ENCODE results near the gene MBNL1. TPM values are rescaled to one million over a fixed set of nuclear protein-coding genes. Genes with fewer than 3 reads are reported as not detected.

MBNL1 gene
- total RNA-seq, 1 donor from 2014 or later, result 172 TPM

DNA sequence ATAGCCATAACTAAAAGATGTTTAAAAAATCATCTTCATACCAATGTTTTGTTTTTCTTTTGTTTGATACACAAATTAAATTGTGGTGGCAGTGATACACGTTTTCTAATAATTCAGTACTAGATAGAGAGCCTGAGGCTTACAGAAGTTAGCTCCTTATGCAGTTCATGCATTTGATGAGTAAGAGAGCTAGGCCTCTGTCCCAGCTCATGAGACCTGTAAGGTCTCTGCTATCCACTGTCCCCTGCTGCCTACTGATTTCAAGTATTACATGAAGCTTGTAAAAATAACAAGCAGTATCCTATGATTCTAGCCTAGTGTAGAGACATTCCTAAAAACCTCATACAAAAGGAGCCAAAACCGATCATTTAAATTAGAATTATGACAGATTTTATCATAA lies 144.5 kb downstream of the MBNL1 start:
- TF ChIP-seq, protein P1, sequence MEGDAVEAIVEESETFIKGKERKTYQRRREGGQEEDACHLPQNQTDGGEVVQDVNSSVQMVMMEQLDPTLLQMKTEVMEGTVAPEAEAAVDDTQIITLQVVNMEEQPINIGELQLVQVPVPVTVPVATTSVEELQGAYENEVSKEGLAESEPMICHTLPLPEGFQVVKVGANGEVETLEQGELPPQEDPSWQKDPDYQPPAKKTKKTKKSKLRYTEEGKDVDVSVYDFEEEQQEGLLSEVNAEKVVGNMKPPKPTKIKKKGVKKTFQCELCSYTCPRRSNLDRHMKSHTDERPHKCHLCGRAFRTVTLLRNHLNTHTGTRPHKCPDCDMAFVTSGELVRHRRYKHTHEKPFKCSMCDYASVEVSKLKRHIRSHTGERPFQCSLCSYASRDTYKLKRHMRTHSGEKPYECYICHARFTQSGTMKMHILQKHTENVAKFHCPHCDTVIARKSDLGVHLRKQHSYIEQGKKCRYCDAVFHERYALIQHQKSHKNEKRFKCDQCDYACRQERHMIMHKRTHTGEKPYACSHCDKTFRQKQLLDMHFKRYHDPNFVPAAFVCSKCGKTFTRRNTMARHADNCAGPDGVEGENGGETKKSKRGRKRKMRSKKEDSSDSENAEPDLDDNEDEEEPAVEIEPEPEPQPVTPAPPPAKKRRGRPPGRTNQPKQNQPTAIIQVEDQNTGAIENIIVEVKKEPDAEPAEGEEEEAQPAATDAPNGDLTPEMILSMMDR (IDR thresholded peaks at IDR 0.05; ENCODE audit: borderline replicate concordance), result no peak
- Histone ChIP-seq H3K4me1 (peaks cover 88% of the 10 kb centered on the region), H3K9me3 (replicated peaks) (no peaks in the 10 kb centered on the region), H3K27ac (replicated peaks) (peak overlapping the region; percentile 31), H3K4me3 (no peak overlapping the region), H3K27me3 (ENCODE audit: low read depth) (no peaks in the 10 kb centered on the region), H3K36me3 (peaks cover 25% of the 10 kb centered on the region)
- no peak for DNase-seq
- intact Hi-C loops (cut with micrococcal nuclease), result no loop called here

DNA sequence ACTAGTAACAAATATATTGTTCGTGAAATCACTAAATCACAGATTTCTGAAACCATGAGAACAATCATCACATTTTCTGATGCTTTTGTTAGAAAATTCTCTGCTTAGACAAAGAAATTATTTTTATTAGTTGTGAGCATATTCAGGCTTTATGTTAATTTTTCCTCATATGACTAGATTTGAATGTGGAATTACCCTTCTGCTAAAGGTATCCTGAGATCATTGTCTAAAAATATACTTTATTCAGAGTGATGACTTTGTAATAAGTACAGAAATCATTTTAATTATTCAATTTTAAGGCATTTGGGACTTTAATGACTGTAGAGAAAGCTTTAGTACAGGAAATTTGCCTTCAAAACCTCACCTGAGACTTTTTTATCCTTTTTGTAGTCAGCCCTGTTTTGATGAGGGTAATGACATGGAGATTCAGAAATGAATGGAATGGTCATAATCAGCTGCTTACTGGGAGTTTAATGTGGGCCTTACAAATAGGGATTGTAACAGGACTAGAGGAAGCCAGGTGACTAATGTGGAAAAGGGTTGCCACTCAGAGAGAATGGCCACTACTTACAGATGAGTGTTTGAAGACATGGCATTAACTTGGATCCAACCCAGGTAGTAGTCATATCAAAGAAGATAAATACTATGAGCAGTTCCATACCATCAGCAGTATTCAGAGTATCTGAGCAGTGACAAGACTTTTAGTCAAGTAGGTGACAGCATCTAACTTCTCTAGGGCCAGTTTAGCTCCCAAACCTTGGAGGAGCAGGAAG lies 148.3 kb downstream of the MBNL1 start:
- Histone ChIP-seq H3K4me1 (peaks cover 55% of the 10 kb centered on the region), H3K36me3 (peaks cover 58% of the 10 kb centered on the region)
- intact Hi-C loops (cut with micrococcal nuclease), result no loop called here

DNA sequence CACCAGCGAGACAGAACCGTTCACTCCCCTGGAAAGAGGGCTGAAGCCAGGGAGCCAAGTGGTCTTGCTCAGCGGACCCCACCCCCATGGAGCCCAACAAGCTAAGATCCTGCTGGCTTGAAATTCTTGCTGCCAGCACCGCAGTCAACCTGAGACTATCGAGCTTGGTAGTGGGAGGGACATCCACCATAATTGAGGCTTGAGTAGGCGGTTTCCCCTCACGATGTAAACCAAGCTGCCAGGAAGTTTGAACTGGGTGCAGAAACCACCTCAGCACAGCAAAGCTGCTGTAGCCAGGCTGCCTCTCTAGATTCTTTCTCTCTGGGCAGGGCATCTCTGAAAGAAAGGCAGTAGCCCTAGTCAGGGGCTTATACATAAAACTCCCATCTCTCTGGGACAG lies 151.0 kb downstream of the MBNL1 start:
- Histone ChIP-seq H3K27ac (replicated peaks) (no peak overlapping the region), H3K27me3 (ENCODE audit: low read depth) (no peaks in the 10 kb centered on the region), H3K9me3 (replicated peaks) (no peaks in the 10 kb centered on the region), H3K4me1 (peaks cover 29% of the 10 kb centered on the region), H3K4me3 (no peak overlapping the region), H3K36me3 (peaks cover 57% of the 10 kb centered on the region)
- intact Hi-C loops (cut with micrococcal nuclease), result no loop called here
- TF ChIP-seq, protein P1 (IDR thresholded peaks at IDR 0.05; ENCODE audit: borderline replicate concordance), result no peak
- DNase-seq, result no peak

More for the DNA sequence above, 148.3 kb downstream of the MBNL1 start:
- Histone ChIP-seq H3K27me3 (ENCODE audit: low read depth) (no peaks in the 10 kb centered on the region), H3K27ac (replicated peaks) (peak overlapping the region; percentile 42), H3K4me3 (no peak overlapping the region), H3K9me3 (replicated peaks) (no peaks in the 10 kb centered on the region)
- TF ChIP-seq, protein P1 (IDR thresholded peaks at IDR 0.05; ENCODE audit: borderline replicate concordance), result no peak
- no peak for DNase-seq

DNA sequence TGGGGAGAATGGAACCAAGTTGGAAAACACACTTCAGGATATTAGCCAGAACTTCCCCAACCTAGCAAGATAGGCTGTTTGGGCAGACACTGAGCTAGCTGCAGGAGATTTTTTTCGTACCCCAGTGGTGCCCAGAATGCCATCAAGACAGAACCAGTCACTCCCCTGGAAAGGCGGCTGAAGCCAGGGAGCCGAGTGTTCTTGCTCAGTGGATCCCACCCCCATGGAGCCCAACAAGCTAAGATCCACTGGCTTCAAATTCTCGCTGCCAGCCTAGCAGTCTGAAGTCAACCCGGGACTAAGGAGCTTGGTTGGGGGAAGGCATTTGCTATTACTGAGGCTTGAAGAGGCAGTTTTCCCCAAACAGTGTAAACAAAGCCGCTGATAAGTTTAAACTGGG lies 152.4 kb downstream of the MBNL1 start:
- H3K4me3 ChIP-seq, result no peak overlapping the region
- no peak for DNase-seq
- peaks cover 17% of the 10 kb centered on the region for H3K4me1 ChIP-seq
- intact Hi-C loops (cut with micrococcal nuclease), result no loop called here
- no peaks in the 10 kb centered on the region for H3K27me3 ChIP-seq (ENCODE audit: low read depth)
- no peak overlapping the region for H3K27ac ChIP-seq (replicated peaks)
- no peaks in the 10 kb centered on the region for H3K9me3 ChIP-seq (replicated peaks)
- TF ChIP-seq, protein P1 (IDR thresholded peaks at IDR 0.05; ENCODE audit: borderline replicate concordance), result no peak
- peaks cover 43% of the 10 kb centered on the region for H3K36me3 ChIP-seq

DNA sequence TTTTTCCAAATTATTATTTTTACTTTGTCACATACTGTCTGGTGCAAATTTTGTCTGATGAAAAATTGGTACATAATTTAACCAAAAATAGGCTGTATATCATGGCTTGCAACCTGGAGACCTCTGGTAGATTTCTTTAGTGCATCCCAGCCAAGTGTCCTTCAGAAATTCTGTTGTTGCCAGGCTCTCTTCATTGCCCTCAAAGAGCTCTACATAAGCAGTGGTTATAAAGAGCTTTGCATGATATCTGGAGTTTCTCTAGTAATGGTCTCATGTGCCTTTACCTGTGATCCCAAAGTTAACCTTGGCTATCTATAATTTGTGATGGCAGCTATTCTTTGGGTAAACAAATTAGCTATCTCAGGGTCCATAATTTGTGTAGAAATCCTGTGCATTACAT lies 157.7 kb downstream of the MBNL1 start:
- Histone ChIP-seq H3K4me1 (peaks cover 53% of the 10 kb centered on the region), H3K36me3 (peaks cover 2% of the 10 kb centered on the region), H3K4me3 (no peak overlapping the region), H3K27me3 (ENCODE audit: low read depth) (no peaks in the 10 kb centered on the region), H3K9me3 (replicated peaks) (no peaks in the 10 kb centered on the region), H3K27ac (replicated peaks) (peak overlapping the region; percentile 48)
- TF ChIP-seq, protein P1 (IDR thresholded peaks at IDR 0.05; ENCODE audit: borderline replicate concordance), result no peak
- intact Hi-C loops (cut with micrococcal nuclease), result no loop called here
- no peak for DNase-seq
